Airway epithelial cell (primary cell): Measurements from ENCODE around the gene MYOD1. TPM values are rescaled to one million over a fixed set of nuclear protein-coding genes. Genes with fewer than 3 reads are reported as not detected.

Source experiments
- total RNA-seq: library from RNA; depleted of rRNA; stranded (reverse); fragments of >200 nt; gene quantifications from 2 replicates; pipeline ENCODE4 v1.2.3, GENCODE V29; 2015

MYOD1 gene
- not detected in 2 replicates for total RNA-seq

DNA sequence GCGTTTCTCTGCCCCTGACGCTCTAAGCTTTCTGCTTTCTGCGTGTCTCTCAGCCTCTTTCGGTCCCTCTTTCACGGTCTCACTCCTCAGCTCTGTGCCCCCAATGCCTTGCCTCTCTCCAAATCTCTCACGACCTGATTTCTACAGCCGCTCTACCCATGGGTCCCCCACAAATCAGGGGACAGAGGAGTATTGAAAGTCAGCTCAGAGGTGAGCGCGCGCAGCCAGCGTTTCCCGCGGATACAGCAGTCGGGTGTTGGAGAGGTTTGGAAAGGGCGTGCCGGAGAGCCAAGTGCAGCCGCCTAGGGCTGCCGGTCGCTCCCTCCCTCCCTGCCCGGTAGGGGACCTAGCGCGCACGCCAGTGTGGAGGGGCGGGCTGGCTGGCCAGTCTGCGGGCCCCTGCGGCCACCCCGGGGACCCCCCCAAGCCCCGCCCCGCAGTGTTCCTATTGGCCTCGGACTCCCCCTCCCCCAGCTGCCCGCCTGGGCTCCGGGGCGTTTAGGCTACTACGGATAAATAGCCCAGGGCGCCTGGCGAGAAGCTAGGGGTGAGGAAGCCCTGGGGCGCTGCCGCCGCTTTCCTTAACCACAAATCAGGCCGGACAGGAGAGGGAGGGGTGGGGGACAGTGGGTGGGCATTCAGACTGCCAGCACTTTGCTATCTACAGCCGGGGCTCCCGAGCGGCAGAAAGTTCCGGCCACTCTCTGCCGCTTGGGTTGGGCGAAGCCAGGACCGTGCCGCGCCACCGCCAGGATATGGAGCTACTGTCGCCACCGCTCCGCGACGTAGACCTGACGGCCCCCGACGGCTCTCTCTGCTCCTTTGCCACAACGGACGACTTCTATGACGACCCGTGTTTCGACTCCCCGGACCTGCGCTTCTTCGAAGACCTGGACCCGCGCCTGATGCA lies at the start of gene MYOD1:
MYOD1 (plus strand) TSS at position 544 of the 910 bp plus-strand sequence; CDS start at position 756, 212 bp downstream.

DNA sequence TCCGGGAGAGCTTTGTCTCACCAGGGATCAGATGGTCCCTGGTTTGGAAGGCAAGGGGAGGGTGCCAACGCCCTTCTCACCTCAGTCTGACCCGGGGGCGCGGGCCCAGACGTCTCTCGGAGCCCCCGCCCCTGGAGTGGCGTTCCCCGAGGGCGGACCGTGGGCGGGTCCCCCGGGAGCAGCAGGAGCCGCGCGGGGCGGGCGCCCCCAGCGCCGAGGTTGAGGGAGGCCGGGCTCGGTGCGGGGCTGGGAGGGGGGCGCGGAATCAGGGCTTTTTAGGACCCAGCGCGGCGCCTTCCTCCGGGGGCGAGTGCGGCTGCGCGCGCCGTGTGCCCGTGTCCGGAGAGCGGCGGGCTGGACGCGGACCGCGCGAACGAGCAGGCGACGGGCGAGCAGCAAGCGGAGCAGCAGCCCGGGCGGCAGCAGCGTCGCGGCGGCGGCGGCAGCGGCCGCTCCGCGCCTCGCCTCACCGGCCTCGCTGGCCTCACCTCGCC lies 15.1 kb downstream of the MYOD1 start, which contains the start of gene KCNC1:
KCNC1 (plus strand) TSS at position 364 of the 494 bp plus-strand sequence. CDS start 1,222 bp downstream, outside the sequence.

Other genes starting within 250 kb of the MYOD1 start
- 0.42 TPM in 1 of 2 replicates, not detected in the other for gene ABCC8, start 242.7 kb upstream of the MYOD1 start, total RNA-seq
- not detected in 2 replicates for gene USH1C, start 175.2 kb upstream of the MYOD1 start, total RNA-seq
- gene OTOG, start 172.3 kb upstream of the MYOD1 start, total RNA-seq: not detected in 2 replicates
- not detected in 2 replicates for gene KCNC1, start 15.2 kb downstream of the MYOD1 start, total RNA-seq